HEK293 (cell line): ENCODE data around the gene TRAPPC6A.
A peak's percentile ranks its signal among the peaks of the same experiment; 100 is the strongest.

Experiments used
- CTCF ChIA-PET: fragments of 350-600 bp; formaldehyde crosslinking; extraction: SDS; loops from one replicate; lab custom pipeline; 2021; ENCODE audit warnings: antibody characterized with exemption; lab: Yijun Ruan, JAX
- POLR2A ChIA-PET: fragments of 300-600 bp; formaldehyde crosslinking; extraction: SDS; loops from one replicate; lab custom pipeline; 2020; ENCODE audit warnings: antibody characterized with exemption, inconsistent platforms; lab: Yijun Ruan, JAX
- H3K27ac ChIP-seq: fragments of 200-500 bp; sonication (Bioruptor generic); 2 replicates; pipeline ENCODE4 v1.5.1; 2014; ENCODE audit warnings: low read depth, low read length, control low read depth, inconsistent platforms; ENCODE audit errors: extremely low read depth
- H3K36me3 ChIP-seq, 2 experiments: fragments of 200-500 bp in 1 of 2; sonication (Bioruptor generic) in 1 of 2; 1 replicate in 1 of 2; 2 replicates in 1 of 2; pipeline ENCODE4 v1.5.1; 2014 to 2017; ENCODE audit warnings: inconsistent platforms in 2 of 2, low read length in 2 of 2; ENCODE audit not compliant: control insufficient read depth in 2 of 2, insufficient read depth in 1 of 2
- H3K4me1 ChIP-seq: fragments of 200-500 bp; sonication (Bioruptor generic); 2 replicates; pipeline ENCODE4 v1.5.1; 2014; ENCODE audit warnings: mild to moderate bottlenecking, low read length, inconsistent platforms; ENCODE audit not compliant: control insufficient read depth, insufficient read depth
- H3K4me3 ChIP-seq: 2 replicates; pipeline ENCODE4 v1.5.1; 2011; ENCODE audit warnings: low read depth, mild to moderate bottlenecking, control low read depth, low read length, moderate library complexity
- H3K9me3 ChIP-seq: fragments of 200-500 bp; sonication (Bioruptor generic); 2 replicates; pipeline ENCODE4 v1.5.1; 2014; ENCODE audit warnings: low read depth, low read length, inconsistent platforms; ENCODE audit not compliant: control insufficient read depth, insufficient read depth
- BCL11B ChIP-seq: fragments of 450-650 bp; formaldehyde crosslinking; IDR thresholded peaks from 2 replicates; pipeline ENCODE4 v1.5.1; 2016; ENCODE audit warnings: low read depth, missing biosample characterization, missing genetic modification characterization
- FEZF1 ChIP-seq: fragments of 450-650 bp; formaldehyde crosslinking; IDR thresholded peaks from 2 replicates; pipeline ENCODE4 v1.5.1; 2016; ENCODE audit warnings: missing biosample characterization, missing genetic modification characterization
- GLIS1 ChIP-seq: fragments of 450-650 bp; formaldehyde crosslinking; IDR thresholded peaks from 2 replicates; pipeline ENCODE4 v1.5.1; 2016; ENCODE audit warnings: missing biosample characterization, missing genetic modification characterization
- KLF8 ChIP-seq: fragments of 450-650 bp; formaldehyde crosslinking; IDR thresholded peaks from 2 replicates; pipeline ENCODE4 v1.5.1; 2016; ENCODE audit warnings: missing biosample characterization, missing genetic modification characterization
- MYNN ChIP-seq: fragments of 450-650 bp; formaldehyde crosslinking; IDR thresholded peaks from 2 replicates; pipeline ENCODE4 v1.5.1; 2016; ENCODE audit warnings: missing biosample characterization, missing genetic modification characterization, borderline replicate concordance
- TRIM28 ChIP-seq: IDR thresholded peaks from 2 replicates; pipeline ENCODE4 v1.6.1; 2011; ENCODE audit warnings: low read length, control low read depth, borderline replicate concordance
- ZBTB1 ChIP-seq: fragments of 450-650 bp; formaldehyde crosslinking; IDR thresholded peaks from 2 replicates; pipeline ENCODE4 v1.5.1; 2016; ENCODE audit warnings: missing biosample characterization, missing genetic modification characterization
- ZBTB48 ChIP-seq: fragments of 450-650 bp; formaldehyde crosslinking; IDR thresholded peaks from 2 replicates; pipeline ENCODE4 v1.5.1; 2016; ENCODE audit warnings: missing biosample characterization, missing genetic modification characterization
- ZFHX2 ChIP-seq: fragments of 450-650 bp; formaldehyde crosslinking; conservative IDR thresholded peaks from 2 replicates; pipeline ENCODE4 v1.5.1; 2016; ENCODE audit warnings: missing biosample characterization, missing genetic modification characterization
- ZIC2 ChIP-seq: fragments of 450-650 bp; formaldehyde crosslinking; IDR thresholded peaks from 2 replicates; pipeline ENCODE4 v1.5.1; 2016; ENCODE audit warnings: missing biosample characterization, missing genetic modification characterization
- ZNF10 ChIP-seq: fragments of 450-650 bp; formaldehyde crosslinking; IDR thresholded peaks from 2 replicates; pipeline ENCODE4 v1.5.1; 2017; ENCODE audit warnings: missing biosample characterization, missing genetic modification characterization
- ZNF214 ChIP-seq: fragments of 450-650 bp; formaldehyde crosslinking; IDR thresholded peaks from 2 replicates; pipeline ENCODE4 v1.5.1; 2017; ENCODE audit warnings: missing biosample characterization, mild to moderate bottlenecking, missing genetic modification characterization, borderline replicate concordance
- ZNF37A ChIP-seq: fragments of 450-650 bp; IDR thresholded peaks from 2 replicates; pipeline ENCODE4 v1.5.1; 2018; ENCODE audit warnings: missing biosample characterization, missing genetic modification characterization
- ZNF473 ChIP-seq: fragments of 450-650 bp; formaldehyde crosslinking; IDR thresholded peaks from 2 replicates; pipeline ENCODE4 v1.5.1; 2017; ENCODE audit warnings: missing biosample characterization, missing genetic modification characterization
- ZNF529 ChIP-seq: fragments of 450-650 bp; formaldehyde crosslinking; IDR thresholded peaks from 2 replicates; pipeline ENCODE4 v1.5.1; 2017; ENCODE audit warnings: missing genetic modification characterization, missing biosample characterization; ENCODE audit not compliant: insufficient replicate concordance
- ZNF610 ChIP-seq: fragments of 450-650 bp; formaldehyde crosslinking; IDR thresholded peaks from 2 replicates; pipeline ENCODE4 v1.5.1; 2016; ENCODE audit warnings: missing biosample characterization, missing genetic modification characterization, borderline replicate concordance
- ZNF654 ChIP-seq: fragments of 450-650 bp; formaldehyde crosslinking; IDR thresholded peaks from 2 replicates; pipeline ENCODE4 v1.5.1; 2016; ENCODE audit warnings: low read depth, missing biosample characterization, missing genetic modification characterization
- ZNF660 ChIP-seq: fragments of 450-650 bp; IDR thresholded peaks from 2 replicates; pipeline ENCODE4 v1.5.1; 2018; ENCODE audit warnings: missing biosample characterization, mild to moderate bottlenecking, missing genetic modification characterization
- ZNF707 ChIP-seq: fragments of 450-650 bp; formaldehyde crosslinking; IDR thresholded peaks from 2 replicates; pipeline ENCODE4 v1.5.1; 2016; ENCODE audit warnings: missing biosample characterization, missing genetic modification characterization
- TF ChIP-seq, protein P1 (sequence below): fragments of 450-650 bp; IDR thresholded peaks from 2 replicates; pipeline ENCODE4 v1.5.1; 2018; ENCODE audit warnings: missing biosample characterization, mild to moderate bottlenecking, missing genetic modification characterization
- TF ChIP-seq, protein P2 (sequence below): fragments of 450-650 bp; formaldehyde crosslinking; IDR thresholded peaks from 2 replicates; pipeline ENCODE4 v1.5.1; 2016; ENCODE audit warnings: missing biosample characterization, missing genetic modification characterization
- TF ChIP-seq, protein P3 (sequence below): IDR thresholded peaks from 2 replicates; pipeline ENCODE4 v1.6.1; 2011; ENCODE audit warnings: mild to moderate bottlenecking, low read depth, low read length, borderline replicate concordance
- TF ChIP-seq, protein P4 (sequence below): fragments of 450-650 bp; formaldehyde crosslinking; IDR thresholded peaks from 2 replicates; pipeline ENCODE4 v1.5.1; 2016; ENCODE audit warnings: missing biosample characterization, missing genetic modification characterization
- TF ChIP-seq, protein P5 (sequence below): fragments of 450-650 bp; formaldehyde crosslinking; IDR thresholded peaks from 2 replicates; pipeline ENCODE4 v1.5.1; 2016; ENCODE audit warnings: missing biosample characterization, missing genetic modification characterization

TRAPPC6A gene

DNA sequence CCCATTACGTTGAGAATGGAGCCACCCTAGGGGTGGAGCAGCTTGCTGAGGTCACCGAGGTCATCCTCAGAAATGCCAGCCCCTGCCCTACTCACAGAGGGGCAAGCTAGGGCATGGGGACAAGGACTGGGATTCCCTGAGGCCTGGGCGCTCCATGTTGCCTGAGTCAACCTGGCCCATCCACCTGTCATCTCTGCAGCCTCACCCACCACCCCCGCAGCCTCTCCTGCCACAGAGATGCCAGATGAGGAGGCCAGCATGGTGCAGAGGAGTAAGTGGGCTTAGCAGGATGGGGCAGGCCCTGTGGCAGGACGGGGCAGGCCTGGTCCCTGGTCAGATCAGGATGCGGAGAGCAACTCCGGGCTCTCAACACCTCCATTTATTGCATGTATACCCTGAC is 26.7 kb downstream of the TRAPPC6A start (continued):
- TF ChIP-seq ZNF473 (tag by site-specific recombination) (no peak), ZNF707 (tag by site-specific recombination) (no peak), ZNF214 (tag by site-specific recombination) (no peak), ZBTB1 (tag by site-specific recombination) (no peak), KLF8 (tag by site-specific recombination) (no peak), ZFHX2 (peak; percentile 78), FEZF1 (tag by site-specific recombination) (no peak), ZNF10 (no peak)
- TF ChIP-seq, protein P1, sequence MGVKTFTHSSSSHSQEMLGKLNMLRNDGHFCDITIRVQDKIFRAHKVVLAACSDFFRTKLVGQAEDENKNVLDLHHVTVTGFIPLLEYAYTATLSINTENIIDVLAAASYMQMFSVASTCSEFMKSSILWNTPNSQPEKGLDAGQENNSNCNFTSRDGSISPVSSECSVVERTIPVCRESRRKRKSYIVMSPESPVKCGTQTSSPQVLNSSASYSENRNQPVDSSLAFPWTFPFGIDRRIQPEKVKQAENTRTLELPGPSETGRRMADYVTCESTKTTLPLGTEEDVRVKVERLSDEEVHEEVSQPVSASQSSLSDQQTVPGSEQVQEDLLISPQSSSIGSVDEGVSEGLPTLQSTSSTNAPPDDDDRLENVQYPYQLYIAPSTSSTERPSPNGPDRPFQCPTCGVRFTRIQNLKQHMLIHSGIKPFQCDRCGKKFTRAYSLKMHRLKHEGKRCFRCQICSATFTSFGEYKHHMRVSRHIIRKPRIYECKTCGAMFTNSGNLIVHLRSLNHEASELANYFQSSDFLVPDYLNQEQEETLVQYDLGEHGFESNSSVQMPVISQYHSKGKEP (tag by site-specific recombination), result no peak
- TF ChIP-seq, protein P2, sequence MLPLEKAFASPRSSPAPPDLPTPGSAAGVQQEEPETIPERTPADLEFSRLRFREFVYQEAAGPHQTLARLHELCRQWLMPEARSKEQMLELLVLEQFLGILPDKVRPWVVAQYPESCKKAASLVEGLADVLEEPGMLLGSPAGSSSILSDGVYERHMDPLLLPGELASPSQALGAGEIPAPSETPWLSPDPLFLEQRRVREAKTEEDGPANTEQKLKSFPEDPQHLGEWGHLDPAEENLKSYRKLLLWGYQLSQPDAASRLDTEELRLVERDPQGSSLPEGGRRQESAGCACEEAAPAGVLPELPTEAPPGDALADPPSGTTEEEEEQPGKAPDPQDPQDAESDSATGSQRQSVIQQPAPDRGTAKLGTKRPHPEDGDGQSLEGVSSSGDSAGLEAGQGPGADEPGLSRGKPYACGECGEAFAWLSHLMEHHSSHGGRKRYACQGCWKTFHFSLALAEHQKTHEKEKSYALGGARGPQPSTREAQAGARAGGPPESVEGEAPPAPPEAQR, result no peak
- TF ChIP-seq, protein P3, sequence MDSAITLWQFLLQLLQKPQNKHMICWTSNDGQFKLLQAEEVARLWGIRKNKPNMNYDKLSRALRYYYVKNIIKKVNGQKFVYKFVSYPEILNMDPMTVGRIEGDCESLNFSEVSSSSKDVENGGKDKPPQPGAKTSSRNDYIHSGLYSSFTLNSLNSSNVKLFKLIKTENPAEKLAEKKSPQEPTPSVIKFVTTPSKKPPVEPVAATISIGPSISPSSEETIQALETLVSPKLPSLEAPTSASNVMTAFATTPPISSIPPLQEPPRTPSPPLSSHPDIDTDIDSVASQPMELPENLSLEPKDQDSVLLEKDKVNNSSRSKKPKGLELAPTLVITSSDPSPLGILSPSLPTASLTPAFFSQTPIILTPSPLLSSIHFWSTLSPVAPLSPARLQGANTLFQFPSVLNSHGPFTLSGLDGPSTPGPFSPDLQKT, result no peak
- TF ChIP-seq, protein P4, sequence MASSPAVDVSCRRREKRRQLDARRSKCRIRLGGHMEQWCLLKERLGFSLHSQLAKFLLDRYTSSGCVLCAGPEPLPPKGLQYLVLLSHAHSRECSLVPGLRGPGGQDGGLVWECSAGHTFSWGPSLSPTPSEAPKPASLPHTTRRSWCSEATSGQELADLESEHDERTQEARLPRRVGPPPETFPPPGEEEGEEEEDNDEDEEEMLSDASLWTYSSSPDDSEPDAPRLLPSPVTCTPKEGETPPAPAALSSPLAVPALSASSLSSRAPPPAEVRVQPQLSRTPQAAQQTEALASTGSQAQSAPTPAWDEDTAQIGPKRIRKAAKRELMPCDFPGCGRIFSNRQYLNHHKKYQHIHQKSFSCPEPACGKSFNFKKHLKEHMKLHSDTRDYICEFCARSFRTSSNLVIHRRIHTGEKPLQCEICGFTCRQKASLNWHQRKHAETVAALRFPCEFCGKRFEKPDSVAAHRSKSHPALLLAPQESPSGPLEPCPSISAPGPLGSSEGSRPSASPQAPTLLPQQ, result no peak
- TF ChIP-seq, all 188 proteins: peak for 3

DNA sequence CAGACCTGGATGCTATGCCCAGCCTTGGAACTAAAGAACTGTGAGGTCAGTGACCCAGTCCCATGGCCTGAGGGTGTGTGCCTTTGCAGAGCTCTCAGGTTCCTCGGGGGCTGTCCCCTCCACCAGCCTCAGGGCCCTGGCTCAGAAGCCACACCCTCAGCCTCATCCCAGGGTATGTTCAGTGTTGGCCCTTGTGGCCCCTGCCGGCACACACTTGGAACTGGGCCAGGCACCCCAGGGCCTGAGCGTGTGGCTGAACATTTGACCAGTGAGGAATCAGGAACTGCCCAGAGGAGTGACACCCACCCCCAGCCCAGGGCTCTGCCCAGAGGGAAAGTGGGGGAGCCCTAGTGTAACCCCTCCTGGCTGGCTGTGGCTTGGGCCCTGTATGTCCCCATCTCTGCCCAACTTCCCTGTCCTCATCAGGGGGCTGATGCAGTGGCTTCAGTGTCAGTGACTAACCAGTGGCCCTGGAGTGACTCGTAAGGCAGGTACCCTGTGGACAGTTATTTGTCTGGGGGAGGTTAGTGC is 27.2 kb downstream of the TRAPPC6A start:
- CTCF ChIA-PET, result interaction anchor here (1.5 to 1.6 kb wide), 2 partner anchors 8 to 25 kb away, joined by 3 to 5 read pairs; no protein-coding TSS in a partner anchor
- no peak for TF ChIP-seq ZNF654 (tag by site-specific recombination)
- 0 out of 2 replicates have a peak, but pooled peaks have one; percentile 36 for TF ChIP-seq ZBTB48 (tag by site-specific recombination)
- TF ChIP-seq, protein P5, sequence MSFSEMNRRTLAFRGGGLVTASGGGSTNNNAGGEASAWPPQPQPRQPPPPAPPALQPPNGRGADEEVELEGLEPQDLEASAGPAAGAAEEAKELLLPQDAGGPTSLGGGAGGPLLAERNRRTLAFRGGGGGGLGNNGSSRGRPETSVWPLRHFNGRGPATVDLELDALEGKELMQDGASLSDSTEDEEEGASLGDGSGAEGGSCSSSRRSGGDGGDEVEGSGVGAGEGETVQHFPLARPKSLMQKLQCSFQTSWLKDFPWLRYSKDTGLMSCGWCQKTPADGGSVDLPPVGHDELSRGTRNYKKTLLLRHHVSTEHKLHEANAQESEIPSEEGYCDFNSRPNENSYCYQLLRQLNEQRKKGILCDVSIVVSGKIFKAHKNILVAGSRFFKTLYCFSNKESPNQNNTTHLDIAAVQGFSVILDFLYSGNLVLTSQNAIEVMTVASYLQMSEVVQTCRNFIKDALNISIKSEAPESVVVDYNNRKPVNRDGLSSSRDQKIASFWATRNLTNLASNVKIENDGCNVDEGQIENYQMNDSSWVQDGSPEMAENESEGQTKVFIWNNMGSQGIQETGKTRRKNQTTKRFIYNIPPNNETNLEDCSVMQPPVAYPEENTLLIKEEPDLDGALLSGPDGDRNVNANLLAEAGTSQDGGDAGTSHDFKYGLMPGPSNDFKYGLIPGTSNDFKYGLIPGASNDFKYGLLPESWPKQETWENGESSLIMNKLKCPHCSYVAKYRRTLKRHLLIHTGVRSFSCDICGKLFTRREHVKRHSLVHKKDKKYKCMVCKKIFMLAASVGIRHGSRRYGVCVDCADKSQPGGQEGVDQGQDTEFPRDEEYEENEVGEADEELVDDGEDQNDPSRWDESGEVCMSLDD (tag by site-specific recombination), result 0 out of 2 replicates have a peak, but pooled peaks have one; percentile 19
- no peak for TF ChIP-seq ZNF529 (tag by site-specific recombination)
- TF ChIP-seq TRIM28, result no peak
- TF ChIP-seq BCL11B (tag by site-specific recombination), result no peak
- TF ChIP-seq ZNF610 (tag by site-specific recombination), result no peak
- 0 out of 2 replicates have a peak, but pooled peaks have one; percentile 19 for TF ChIP-seq GLIS1 (tag by site-specific recombination)
- no peak for TF ChIP-seq ZNF660 (tag by site-specific recombination)
- no peak for TF ChIP-seq ZNF37A (tag by site-specific recombination)
- no peak for TF ChIP-seq MYNN (tag by site-specific recombination)
- TF ChIP-seq ZIC2, result peak; percentile 69; the same call in 1 of the 2 replicates
- Histone ChIP-seq H3K36me3 (peaks cover 0 to 3% of the 10 kb centered on the region in 2 experiments; a peak in 1 of 3 replicates), H3K9me3 (no peaks in the 10 kb centered on the region), H3K27ac (no peak overlapping the region), H3K4me1 (peaks cover 2% of the 10 kb centered on the region; the same call in 1 of the 2 replicates), H3K4me3 (no peak overlapping the region)
- POLR2A ChIA-PET, result interaction anchor here (1.1 to 4.5 kb wide), 2 partner anchors 27 to 59 kb away, joined by 3 to 18 read pairs; partner anchors contain the start of genes BLOC1S3 and TRAPPC6A
